ENCODE data around the gene EFCAB11.
A peak's percentile ranks its signal among the peaks of the same experiment; 100 is the strongest.

The EFCAB11 gene

DNA sequence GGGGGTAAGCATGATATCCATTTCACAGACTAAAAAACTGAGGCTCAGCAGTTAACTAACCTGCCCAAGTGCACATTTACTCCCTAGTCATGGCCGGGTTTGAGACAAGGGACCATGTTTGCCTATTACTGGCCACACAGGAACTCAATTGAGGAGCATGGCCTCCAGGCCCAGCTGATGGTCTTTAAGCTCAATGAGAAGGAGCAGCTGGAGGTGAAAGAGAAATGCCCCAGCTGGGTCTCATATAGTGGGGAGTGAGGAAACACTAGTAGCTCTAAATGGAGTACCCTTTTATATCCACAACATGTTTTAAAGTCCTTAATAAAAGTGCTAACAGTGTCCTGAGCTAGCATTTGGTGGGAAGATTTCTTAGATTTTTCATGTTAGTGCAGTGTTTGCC, 2.8 kb upstream of the EFCAB11 start:
- no peak for TF ChIP-seq SNAI2 (CRISPR knock-in tag; IDR thresholded peaks at IDR 0.05)
- no peak for TF ChIP-seq ZNF70 (CRISPR knock-in tag; IDR thresholded peaks at IDR 0.05)
- TF ChIP-seq ISL1 (CRISPR knock-in tag; IDR thresholded peaks at IDR 0.05), result no peak
- TF ChIP-seq ZFP3 (CRISPR knock-in tag; IDR thresholded peaks at IDR 0.05), result no peak

GRCh38 chr14:89956661-89957009, 2.1 kb upstream of the EFCAB11 start:
- no peak for ATAC-seq

More for the DNA sequence above, 2.8 kb upstream of the EFCAB11 start:
- ATAC-seq, result no peak

GRCh38 chr14:89955745-89956660, 1.5 kb upstream of the EFCAB11 start, which contains the start of gene TDP1:
TDP1 (plus strand) TSS chr14:89955927; CDS start chr14:89963115, 7,188 bp downstream.
- TF ChIP-seq ARNTL (CRISPR knock-in tag; IDR thresholded peaks at IDR 0.05; ENCODE audit: borderline replicate concordance, low read depth), result no peak
- TF ChIP-seq CSDC2 (CRISPR knock-in tag; IDR thresholded peaks at IDR 0.05), result no peak
- peak; percentile 83 for ATAC-seq

More at GRCh38 chr14:89956661-89957009, 2.1 kb upstream of the EFCAB11 start:
- TF ChIP-seq ZNF8 (CRISPR knock-in tag; IDR thresholded peaks at IDR 0.05) (no peak), RARB (CRISPR knock-in tag; IDR thresholded peaks at IDR 0.05) (no peak), GLIS3 (CRISPR knock-in tag; IDR thresholded peaks at IDR 0.05) (no peak), ISL1 (CRISPR knock-in tag; IDR thresholded peaks at IDR 0.05) (no peak), CSDC2 (CRISPR knock-in tag; IDR thresholded peaks at IDR 0.05) (no peak), ZC3H10 (CRISPR knock-in tag; IDR thresholded peaks at IDR 0.05) (no peak), BACH2 (CRISPR knock-in tag; IDR thresholded peaks at IDR 0.05; ENCODE audit: borderline replicate concordance) (no peak), ARNTL (CRISPR knock-in tag; IDR thresholded peaks at IDR 0.05; ENCODE audit: borderline replicate concordance, low read depth) (no peak), TCF4 (CRISPR knock-in tag; IDR thresholded peaks at IDR 0.05; ENCODE audit: borderline replicate concordance) (no peak), ZFP3 (CRISPR knock-in tag; IDR thresholded peaks at IDR 0.05) (no peak), TOX (CRISPR knock-in tag; IDR thresholded peaks at IDR 0.05; ENCODE audit: borderline replicate concordance) (no peak), SNAI2 (CRISPR knock-in tag; IDR thresholded peaks at IDR 0.05) (no peak), PPARA (CRISPR knock-in tag; IDR thresholded peaks at IDR 0.05; ENCODE audit: borderline replicate concordance) (no peak), PATZ1 (CRISPR knock-in tag; IDR thresholded peaks at IDR 0.05; ENCODE audit: borderline replicate concordance) (no peak), ESRRG (CRISPR knock-in tag; IDR thresholded peaks at IDR 0.05) (no peak)
- TF ChIP-seq, protein P1, sequence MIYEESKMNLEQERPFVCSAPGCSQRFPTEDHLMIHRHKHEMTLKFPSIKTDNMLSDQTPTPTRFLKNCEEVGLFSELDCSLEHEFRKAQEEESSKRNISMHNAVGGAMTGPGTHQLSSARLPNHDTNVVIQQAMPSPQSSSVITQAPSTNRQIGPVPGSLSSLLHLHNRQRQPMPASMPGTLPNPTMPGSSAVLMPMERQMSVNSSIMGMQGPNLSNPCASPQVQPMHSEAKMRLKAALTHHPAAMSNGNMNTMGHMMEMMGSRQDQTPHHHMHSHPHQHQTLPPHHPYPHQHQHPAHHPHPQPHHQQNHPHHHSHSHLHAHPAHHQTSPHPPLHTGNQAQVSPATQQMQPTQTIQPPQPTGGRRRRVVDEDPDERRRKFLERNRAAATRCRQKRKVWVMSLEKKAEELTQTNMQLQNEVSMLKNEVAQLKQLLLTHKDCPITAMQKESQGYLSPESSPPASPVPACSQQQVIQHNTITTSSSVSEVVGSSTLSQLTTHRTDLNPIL (CRISPR knock-in tag; IDR thresholded peaks at IDR 0.05; ENCODE audit: low read depth), result no peak
- TF ChIP-seq, protein P2, sequence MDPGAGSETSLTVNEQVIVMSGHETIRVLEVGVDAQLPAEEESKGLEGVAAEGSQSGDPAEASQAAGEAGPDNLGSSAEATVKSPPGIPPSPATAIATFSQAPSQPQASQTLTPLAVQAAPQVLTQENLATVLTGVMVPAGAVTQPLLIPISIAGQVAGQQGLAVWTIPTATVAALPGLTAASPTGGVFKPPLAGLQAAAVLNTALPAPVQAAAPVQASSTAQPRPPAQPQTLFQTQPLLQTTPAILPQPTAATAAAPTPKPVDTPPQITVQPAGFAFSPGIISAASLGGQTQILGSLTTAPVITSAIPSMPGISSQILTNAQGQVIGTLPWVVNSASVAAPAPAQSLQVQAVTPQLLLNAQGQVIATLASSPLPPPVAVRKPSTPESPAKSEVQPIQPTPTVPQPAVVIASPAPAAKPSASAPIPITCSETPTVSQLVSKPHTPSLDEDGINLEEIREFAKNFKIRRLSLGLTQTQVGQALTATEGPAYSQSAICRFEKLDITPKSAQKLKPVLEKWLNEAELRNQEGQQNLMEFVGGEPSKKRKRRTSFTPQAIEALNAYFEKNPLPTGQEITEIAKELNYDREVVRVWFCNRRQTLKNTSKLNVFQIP (CRISPR knock-in tag; IDR thresholded peaks at IDR 0.05; ENCODE audit: borderline replicate concordance, low read depth), result no peak
- TF ChIP-seq, protein P3, sequence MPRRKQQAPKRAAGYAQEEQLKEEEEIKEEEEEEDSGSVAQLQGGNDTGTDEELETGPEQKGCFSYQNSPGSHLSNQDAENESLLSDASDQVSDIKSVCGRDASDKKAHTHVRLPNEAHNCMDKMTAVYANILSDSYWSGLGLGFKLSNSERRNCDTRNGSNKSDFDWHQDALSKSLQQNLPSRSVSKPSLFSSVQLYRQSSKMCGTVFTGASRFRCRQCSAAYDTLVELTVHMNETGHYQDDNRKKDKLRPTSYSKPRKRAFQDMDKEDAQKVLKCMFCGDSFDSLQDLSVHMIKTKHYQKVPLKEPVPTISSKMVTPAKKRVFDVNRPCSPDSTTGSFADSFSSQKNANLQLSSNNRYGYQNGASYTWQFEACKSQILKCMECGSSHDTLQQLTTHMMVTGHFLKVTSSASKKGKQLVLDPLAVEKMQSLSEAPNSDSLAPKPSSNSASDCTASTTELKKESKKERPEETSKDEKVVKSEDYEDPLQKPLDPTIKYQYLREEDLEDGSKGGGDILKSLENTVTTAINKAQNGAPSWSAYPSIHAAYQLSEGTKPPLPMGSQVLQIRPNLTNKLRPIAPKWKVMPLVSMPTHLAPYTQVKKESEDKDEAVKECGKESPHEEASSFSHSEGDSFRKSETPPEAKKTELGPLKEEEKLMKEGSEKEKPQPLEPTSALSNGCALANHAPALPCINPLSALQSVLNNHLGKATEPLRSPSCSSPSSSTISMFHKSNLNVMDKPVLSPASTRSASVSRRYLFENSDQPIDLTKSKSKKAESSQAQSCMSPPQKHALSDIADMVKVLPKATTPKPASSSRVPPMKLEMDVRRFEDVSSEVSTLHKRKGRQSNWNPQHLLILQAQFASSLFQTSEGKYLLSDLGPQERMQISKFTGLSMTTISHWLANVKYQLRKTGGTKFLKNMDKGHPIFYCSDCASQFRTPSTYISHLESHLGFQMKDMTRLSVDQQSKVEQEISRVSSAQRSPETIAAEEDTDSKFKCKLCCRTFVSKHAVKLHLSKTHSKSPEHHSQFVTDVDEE (CRISPR knock-in tag; IDR thresholded peaks at IDR 0.05), result no peak
